ENCODE measurements around the gene SMPDL3A. TPM values are rescaled to one million over a fixed set of nuclear protein-coding genes. Genes with fewer than 3 reads are reported as not detected.

The SMPDL3A gene
- total and polyA plus RNA-seq, 4 donors = 1.5 to 14.3 (median 6.2) TPM

DNA sequence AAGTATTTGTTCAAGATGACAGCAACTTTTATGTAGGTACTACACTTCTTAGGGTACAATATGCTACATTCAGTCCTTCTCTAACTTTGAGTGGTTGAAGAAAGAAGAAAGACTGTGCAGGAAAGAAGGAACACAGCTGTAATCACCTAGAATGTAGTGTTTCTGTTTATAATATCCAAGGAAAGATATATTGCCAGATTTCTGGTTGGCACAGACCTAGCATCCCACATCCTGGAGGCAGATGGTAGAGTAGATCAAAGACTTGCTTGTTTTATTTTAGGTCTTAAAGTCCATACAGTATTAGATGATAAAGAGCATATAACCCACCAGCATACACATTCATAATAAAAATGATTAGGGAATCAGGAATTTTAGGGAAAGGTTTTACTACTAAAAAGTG is 22.8 kb upstream of the SMPDL3A start:
- Histone ChIP-seq H3K36me3 (ENCODE audit: control insufficient read depth in 1 of 2, insufficient read depth in 2 of 2, low read length in 1 of 2) (no peaks in the 10 kb centered on the region), H3K4me3 (ENCODE audit: low read length in 2 of 2) (no peak overlapping the region), H3K27me3 (ENCODE audit: control insufficient read depth in 1 of 2, insufficient read depth in 2 of 2, low read length in 1 of 2) (no peaks in the 10 kb centered on the region), H3K9me3 (ENCODE audit: control insufficient read depth, low read length) (no peaks in the 10 kb centered on the region), H3K27ac (ENCODE audit: low read depth in 1 of 2, low read length in 2 of 2) (no peak overlapping the region), H3K4me1 (ENCODE audit: control insufficient read depth in 1 of 2, insufficient read depth in 2 of 2, low read length in 2 of 2) (no peaks in the 10 kb centered on the region)
- ATAC-seq (ENCODE audit: low FRiP score) = no peak
- intact Hi-C loops (cut with DNase I) = no loop called here
- no peak for DNase-seq

DNA sequence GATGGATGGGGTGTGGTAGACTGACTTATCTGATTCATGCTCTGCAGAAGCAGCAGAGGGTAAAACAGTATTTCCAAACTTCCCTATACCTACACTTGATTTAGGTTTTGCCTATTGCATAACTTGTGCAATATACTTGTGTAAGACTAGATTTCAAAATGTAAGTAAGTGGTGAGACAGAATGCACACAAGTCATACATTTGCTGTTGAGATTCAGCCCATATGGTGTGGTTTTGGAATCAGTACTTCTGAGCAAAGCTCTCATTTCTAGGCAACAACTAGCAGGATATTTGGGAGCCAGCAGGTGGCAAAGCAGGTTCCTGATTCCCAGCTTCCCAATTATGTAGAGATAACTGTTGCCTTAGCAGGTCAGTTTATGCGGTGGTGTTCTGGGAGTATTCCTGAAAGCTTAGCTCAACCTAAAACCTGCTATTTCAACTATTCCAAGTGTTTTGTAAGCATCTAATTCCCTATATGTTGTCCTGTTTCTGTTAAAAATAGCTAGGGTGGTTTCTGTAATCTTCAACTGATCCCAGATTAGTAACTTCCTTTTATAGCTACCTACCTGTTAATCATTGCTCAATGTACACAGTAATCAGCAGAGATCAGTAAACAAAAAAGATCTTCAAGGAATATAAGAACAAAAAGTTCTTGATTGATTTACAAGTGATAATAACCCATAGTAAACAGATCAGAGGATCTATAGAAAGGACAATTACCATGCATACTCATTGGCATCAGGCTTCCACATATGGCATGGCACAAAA is 18.0 kb upstream of the SMPDL3A start:
- Histone ChIP-seq H3K4me1 (ENCODE audit: control insufficient read depth in 1 of 2, insufficient read depth in 2 of 2, low read length in 2 of 2) (no peaks in the 10 kb centered on the region), H3K4me3 (ENCODE audit: low read length in 2 of 2) (no peak overlapping the region), H3K9me3 (ENCODE audit: control insufficient read depth, low read length) (no peaks in the 10 kb centered on the region), H3K27ac (ENCODE audit: low read depth in 1 of 2, low read length in 2 of 2) (no peak overlapping the region), H3K36me3 (ENCODE audit: control insufficient read depth in 1 of 2, insufficient read depth in 2 of 2, low read length in 1 of 2) (no peaks in the 10 kb centered on the region), H3K27me3 (ENCODE audit: control insufficient read depth in 1 of 2, insufficient read depth in 2 of 2, low read length in 1 of 2) (no peaks in the 10 kb centered on the region)
- no peak for ATAC-seq (ENCODE audit: low FRiP score)
- no peak for DNase-seq
- intact Hi-C loops (cut with DNase I) = no loop called here
- WGBS, 2 donors = 37 to 58% methylated on average over 1 of the region's 1 CpG

DNA sequence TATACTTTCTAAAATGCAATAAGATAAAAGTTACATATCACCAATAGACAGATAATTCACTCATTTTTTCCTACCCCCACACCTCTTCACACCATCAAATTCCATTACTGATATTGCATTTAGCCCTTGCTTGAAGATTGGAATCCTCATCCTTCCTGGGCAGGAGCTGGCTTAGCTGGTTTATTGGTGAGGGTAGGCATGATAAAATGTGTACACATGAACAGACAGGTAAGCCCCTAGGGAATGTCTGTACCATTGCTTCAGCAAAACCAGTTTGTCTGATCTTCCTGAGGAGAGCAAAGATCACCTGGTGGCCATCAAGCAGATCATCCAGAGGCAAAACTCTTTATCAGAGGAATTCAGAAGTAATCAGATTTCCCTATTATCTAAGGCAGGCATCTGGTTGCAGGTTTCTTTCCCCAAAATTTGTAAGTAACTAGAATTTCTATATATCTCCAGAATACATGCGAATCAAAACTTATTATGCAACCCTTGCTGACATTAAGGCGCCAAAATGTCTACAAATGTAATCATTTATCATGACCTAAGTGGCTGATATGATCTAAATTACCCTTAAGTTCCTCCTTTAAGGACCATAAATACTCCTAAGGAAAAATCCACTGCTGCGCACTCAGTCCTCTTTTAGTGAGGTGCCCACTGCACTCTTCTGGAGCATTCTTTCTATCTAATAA is 16.2 kb upstream of the SMPDL3A start:
- H3K36me3 ChIP-seq (ENCODE audit: control insufficient read depth in 1 of 2, insufficient read depth in 2 of 2, low read length in 1 of 2) = no peaks in the 10 kb centered on the region
- intact Hi-C loops (cut with DNase I) = no loop called here
- ATAC-seq (ENCODE audit: low FRiP score) = no peak

DNA sequence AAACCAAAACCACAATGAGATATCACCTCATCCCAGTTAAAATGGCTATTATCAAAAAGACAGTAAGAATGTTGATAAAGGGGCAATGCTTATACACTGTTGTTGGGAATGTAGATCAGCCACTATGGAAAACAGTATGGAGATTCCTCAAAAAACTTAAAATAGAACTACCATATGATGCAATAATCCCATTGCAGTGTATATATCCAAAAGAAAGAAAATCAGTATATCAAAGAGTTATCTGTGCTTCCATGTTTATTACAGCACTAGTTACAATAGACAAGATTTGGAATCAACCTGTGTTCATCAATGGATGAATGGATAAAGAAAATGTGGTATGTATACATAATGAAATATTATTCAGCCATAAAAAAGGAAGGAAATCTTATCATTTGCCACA is 13.1 kb upstream of the SMPDL3A start:
- intact Hi-C loops (cut with DNase I) = no loop called here
- H3K27me3 ChIP-seq (ENCODE audit: control insufficient read depth in 1 of 2, insufficient read depth in 2 of 2, low read length in 1 of 2) = peaks cover 0 to 2% of the 10 kb centered on the region in 2 donors
- ATAC-seq (ENCODE audit: low FRiP score) = no peak

More for the DNA sequence above, 16.2 kb upstream of the SMPDL3A start:
- Histone ChIP-seq H3K9me3 (ENCODE audit: control insufficient read depth, low read length) (no peaks in the 10 kb centered on the region), H3K4me1 (ENCODE audit: control insufficient read depth in 1 of 2, insufficient read depth in 2 of 2, low read length in 2 of 2) (no peaks in the 10 kb centered on the region), H3K27me3 (ENCODE audit: control insufficient read depth in 1 of 2, insufficient read depth in 2 of 2, low read length in 1 of 2) (no peaks in the 10 kb centered on the region), H3K4me3 (ENCODE audit: low read length in 2 of 2) (no peak overlapping the region), H3K27ac (ENCODE audit: low read depth in 1 of 2, low read length in 2 of 2) (no peak overlapping the region)
- no peak for DNase-seq
- 77 to 80% methylated on average over 3 of the region's 3 CpGs for WGBS, 2 donors

DNA sequence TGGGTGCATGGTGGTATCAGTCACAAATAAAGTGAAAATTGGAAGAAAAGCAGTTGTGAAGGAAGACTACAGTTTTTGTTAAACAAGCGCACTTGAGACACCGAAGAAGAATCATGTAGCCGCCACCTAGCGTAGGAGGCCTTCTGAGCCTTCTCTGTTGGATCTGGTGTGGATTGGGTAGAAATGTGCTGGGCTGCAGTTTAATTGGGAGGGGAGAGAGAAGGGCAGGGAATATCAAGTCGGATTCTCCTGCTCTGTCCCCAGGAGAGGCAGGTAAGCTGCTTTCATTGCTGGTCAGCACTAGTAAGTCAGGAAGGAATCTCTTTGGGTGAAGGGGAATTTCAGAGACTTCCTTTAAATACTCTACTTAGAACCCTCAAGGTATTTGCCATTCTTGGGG is 10.8 kb upstream of the SMPDL3A start:
- 91 to 96% methylated on average over 5 of the region's 5 CpGs for WGBS, 2 donors
- no peak overlapping the region for H3K4me3 ChIP-seq (ENCODE audit: low read length in 2 of 2)
- H3K36me3 ChIP-seq (ENCODE audit: control insufficient read depth in 1 of 2, insufficient read depth in 2 of 2, low read length in 1 of 2) = no peaks in the 10 kb centered on the region
- DNase-seq (no peak), ATAC-seq (ENCODE audit: low FRiP score) (no peak)
- no peaks in the 10 kb centered on the region for H3K4me1 ChIP-seq (ENCODE audit: control insufficient read depth in 1 of 2, insufficient read depth in 2 of 2, low read length in 2 of 2)
- peaks cover 0 to 2% of the 10 kb centered on the region in 2 donors for H3K27me3 ChIP-seq (ENCODE audit: control insufficient read depth in 1 of 2, insufficient read depth in 2 of 2, low read length in 1 of 2)
- intact Hi-C loops (cut with DNase I) = no loop called here
- no peaks in the 10 kb centered on the region for H3K9me3 ChIP-seq (ENCODE audit: control insufficient read depth, low read length)
- H3K27ac ChIP-seq (ENCODE audit: low read depth in 1 of 2, low read length in 2 of 2) = no peak overlapping the region

More for the DNA sequence above, 13.1 kb upstream of the SMPDL3A start:
- H3K4me1 ChIP-seq (ENCODE audit: control insufficient read depth in 1 of 2, insufficient read depth in 2 of 2, low read length in 2 of 2) = no peaks in the 10 kb centered on the region
- H3K9me3 ChIP-seq (ENCODE audit: control insufficient read depth, low read length) = no peaks in the 10 kb centered on the region
- no peak for DNase-seq
- H3K36me3 ChIP-seq (ENCODE audit: control insufficient read depth in 1 of 2, insufficient read depth in 2 of 2, low read length in 1 of 2) = no peaks in the 10 kb centered on the region
- no peak overlapping the region for H3K4me3 ChIP-seq (ENCODE audit: low read length in 2 of 2)
- no peak overlapping the region for H3K27ac ChIP-seq (ENCODE audit: low read depth in 1 of 2, low read length in 2 of 2)

DNA sequence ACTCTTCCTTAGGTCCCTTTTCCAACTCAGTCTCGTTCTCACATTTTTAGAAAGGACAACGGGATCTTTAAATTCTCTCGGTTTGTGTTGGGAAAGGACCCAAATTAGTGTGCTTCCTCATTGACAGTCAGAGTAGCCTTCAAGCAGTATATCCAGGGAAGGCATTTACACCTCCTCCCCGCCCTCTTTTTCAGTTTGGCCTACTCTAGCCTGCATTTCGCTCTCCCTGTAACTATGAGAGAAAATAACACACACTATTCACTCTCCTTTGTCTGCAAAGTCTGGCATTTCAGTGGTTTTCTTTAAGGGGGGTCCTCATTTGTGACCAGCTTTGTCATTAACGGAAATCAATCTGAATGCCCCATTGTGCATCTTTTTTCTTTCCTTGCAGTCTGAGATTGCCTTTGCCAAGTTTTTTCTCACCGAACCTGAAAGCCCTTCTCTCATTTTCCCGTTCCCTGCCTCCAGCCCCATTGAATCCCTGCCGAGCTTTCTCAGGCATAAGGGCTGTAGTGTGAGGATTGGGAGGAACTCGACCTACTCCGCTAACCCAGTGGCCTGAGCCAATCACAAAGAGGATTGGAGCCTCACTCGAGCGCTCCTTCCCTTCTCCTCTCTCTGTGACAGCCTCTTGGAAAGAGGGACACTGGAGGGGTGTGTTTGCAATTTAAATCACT is 9.9 kb upstream of the SMPDL3A start:
- intact Hi-C loops (cut with DNase I) = no loop called here
- Histone ChIP-seq H3K9me3 (ENCODE audit: control insufficient read depth, low read length) (no peaks in the 10 kb centered on the region), H3K27ac (ENCODE audit: low read depth in 1 of 2, low read length in 2 of 2) (no peak overlapping the region), H3K4me3 (ENCODE audit: low read length in 2 of 2) (no peak overlapping the region), H3K27me3 (ENCODE audit: control insufficient read depth in 1 of 2, insufficient read depth in 2 of 2, low read length in 1 of 2) (peaks cover 0 to 2% of the 10 kb centered on the region in 2 donors), H3K4me1 (ENCODE audit: control insufficient read depth in 1 of 2, insufficient read depth in 2 of 2, low read length in 2 of 2) (no peaks in the 10 kb centered on the region), H3K36me3 (ENCODE audit: control insufficient read depth in 1 of 2, insufficient read depth in 2 of 2, low read length in 1 of 2) (no peaks in the 10 kb centered on the region)
- 37 to 38% methylated on average over 13 of the region's 13 CpGs for WGBS, 2 donors
- DNase-seq = no peak
- ATAC-seq (ENCODE audit: low FRiP score) = no peak

DNA sequence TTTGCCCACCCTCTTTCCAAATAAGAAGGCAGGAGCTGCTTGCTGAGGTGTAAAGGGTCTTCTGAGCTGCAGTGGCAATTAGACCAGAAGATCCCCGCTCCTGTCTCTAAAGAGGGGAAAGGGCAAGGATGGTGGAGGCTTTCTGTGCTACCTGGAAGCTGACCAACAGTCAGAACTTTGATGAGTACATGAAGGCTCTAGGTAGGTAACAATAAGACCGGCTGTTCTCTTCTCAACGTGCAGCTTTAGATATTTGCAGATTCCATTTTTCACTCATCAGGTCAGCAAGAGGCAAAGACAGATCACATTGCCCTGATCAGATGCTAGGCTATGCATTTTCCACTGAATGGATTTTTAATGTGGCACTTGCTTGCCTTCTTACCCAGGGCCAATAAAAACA is 9.4 kb upstream of the SMPDL3A start, which contains the start of gene FABP7:
Gene FABP7, plus strand, starts transcription at position 50 of the 400 bp plus-strand sequence. Its CDS starts 79 bp downstream, at position 129.
- 37 to 46% methylated on average over 3 of the region's 3 CpGs for WGBS, 2 donors
- H3K27me3 ChIP-seq (ENCODE audit: control insufficient read depth in 1 of 2, insufficient read depth in 2 of 2, low read length in 1 of 2) = peaks cover 0 to 2% of the 10 kb centered on the region in 2 donors
- no peaks in the 10 kb centered on the region for H3K4me1 ChIP-seq (ENCODE audit: control insufficient read depth in 1 of 2, insufficient read depth in 2 of 2, low read length in 2 of 2)
- DNase-seq (no peak), ATAC-seq (ENCODE audit: low FRiP score) (no peak)
- no peak within 1 kb of the TSS for H3K4me3 ChIP-seq (ENCODE audit: low read length in 2 of 2)
- H3K27ac ChIP-seq (ENCODE audit: low read depth in 1 of 2, low read length in 2 of 2) = no peak within 1 kb of the TSS
- intact Hi-C loops (cut with DNase I) = no loop called here
- no peaks in the 10 kb centered on the region for H3K9me3 ChIP-seq (ENCODE audit: control insufficient read depth, low read length)
- H3K36me3 ChIP-seq (ENCODE audit: control insufficient read depth in 1 of 2, insufficient read depth in 2 of 2, low read length in 1 of 2) = no peaks in the 10 kb centered on the region

DNA sequence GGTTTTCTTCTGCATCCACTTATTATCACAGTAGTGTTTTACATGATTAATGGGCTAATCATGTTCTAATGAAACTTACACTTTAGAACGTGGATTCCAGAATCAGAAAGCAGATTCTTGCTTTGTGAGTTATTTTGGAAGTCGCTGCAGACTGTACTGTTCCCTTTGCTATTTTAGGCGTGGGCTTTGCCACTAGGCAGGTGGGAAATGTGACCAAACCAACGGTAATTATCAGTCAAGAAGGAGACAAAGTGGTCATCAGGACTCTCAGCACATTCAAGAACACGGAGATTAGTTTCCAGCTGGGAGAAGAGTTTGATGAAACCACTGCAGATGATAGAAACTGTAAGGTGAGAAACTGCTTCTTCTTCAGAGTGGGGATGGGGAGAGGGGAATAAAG is 8.9 kb upstream of the SMPDL3A start:
- DNase-seq (no peak), ATAC-seq (ENCODE audit: low FRiP score) (no peak)
- Histone ChIP-seq H3K4me3 (ENCODE audit: low read length in 2 of 2) (no peak overlapping the region), H3K27me3 (ENCODE audit: control insufficient read depth in 1 of 2, insufficient read depth in 2 of 2, low read length in 1 of 2) (peaks cover 0 to 2% of the 10 kb centered on the region in 2 donors), H3K27ac (ENCODE audit: low read depth in 1 of 2, low read length in 2 of 2) (no peak overlapping the region), H3K4me1 (ENCODE audit: control insufficient read depth in 1 of 2, insufficient read depth in 2 of 2, low read length in 2 of 2) (no peaks in the 10 kb centered on the region), H3K9me3 (ENCODE audit: control insufficient read depth, low read length) (no peaks in the 10 kb centered on the region), H3K36me3 (ENCODE audit: control insufficient read depth in 1 of 2, insufficient read depth in 2 of 2, low read length in 1 of 2) (no peaks in the 10 kb centered on the region)
- intact Hi-C loops (cut with DNase I) = no loop called here
- WGBS, 2 donors = 22 to 27% methylated on average over 5 of the region's 5 CpGs
